GM21576 (cell line): ENCODE results near the gene AVEN.
"Not testable (repeated sequence)": the region's sequence is repeated elsewhere in the genome, so short reads cannot be mapped to it uniquely, and the experiment has no call there.

Experiments
- ATAC-seq: cut with Tn5 transposase; IDR thresholded peaks from one replicate; pipeline ENCODE4 v1.9.1; 2021; ENCODE audit warnings: mild to moderate bottlenecking, moderate library complexity; ENCODE audit not compliant: unreplicated experiment

Gene AVEN

GRCh38 chr15:34043391-34043790 is 4.4 kb upstream of the AVEN start:
- ATAC-seq, result no peak

GRCh38 chr15:34039790-34040113 is 748 bp upstream of the AVEN start:
- ATAC-seq, result peak; percentile 24

- peak; percentile 62 for ATAC-seq
These were observed 757 bp downstream of the AVEN start for GRCh38 chr15:34038023-34038870.

- no peak for ATAC-seq
These were observed 6.8 kb downstream of the AVEN start for GRCh38 chr15:34031987-34032760.

- no peak for ATAC-seq
These were observed 11.4 kb downstream of the AVEN start for GRCh38 chr15:34027606-34028005.

- ATAC-seq, result no peak
These were observed 13.8 kb downstream of the AVEN start for GRCh38 chr15:34025252-34025651.

GRCh38 chr15:34023907-34024306 is 15.1 kb downstream of the AVEN start:
- ATAC-seq, result no peak

- no peak for ATAC-seq
These were observed 19.5 kb downstream of the AVEN start for GRCh38 chr15:34019369-34019990.

- ATAC-seq, result not testable (repeated sequence)
These were observed 20.3 kb downstream of the AVEN start for GRCh38 chr15:34018738-34019137.

- ATAC-seq, result no peak
These were observed 20.9 kb downstream of the AVEN start for GRCh38 chr15:34018021-34018645.

GRCh38 chr15:34014556-34014955 is 24.4 kb downstream of the AVEN start:
- no peak for ATAC-seq

GRCh38 chr15:34013746-34014145 is 25.3 kb downstream of the AVEN start:
- ATAC-seq, result no peak

- no peak for ATAC-seq
These were observed 26.5 kb downstream of the AVEN start for GRCh38 chr15:34012461-34013028.

GRCh38 chr15:34011481-34011880 is 27.5 kb downstream of the AVEN start:
- no peak for ATAC-seq

GRCh38 chr15:34010921-34011320 is 28.1 kb downstream of the AVEN start:
- no peak for ATAC-seq

GRCh38 chr15:34009656-34010055 is 29.3 kb downstream of the AVEN start:
- ATAC-seq, result no peak

GRCh38 chr15:34006381-34006780 is 32.6 kb downstream of the AVEN start:
- ATAC-seq, result no peak

- ATAC-seq, result no peak
These were observed 37.5 kb downstream of the AVEN start for GRCh38 chr15:34001536-34001935.

GRCh38 chr15:33995666-33996065 is 43.3 kb downstream of the AVEN start:
- ATAC-seq, result not testable (repeated sequence)

GRCh38 chr15:33994005-33994615 is 44.9 kb downstream of the AVEN start:
- no peak for ATAC-seq

- ATAC-seq, result no peak
These were observed 50.6 kb downstream of the AVEN start for GRCh38 chr15:33988384-33988783.
